ENCODE results near the gene FOXL2.
"Not testable (repeated sequence)": the region's sequence is repeated elsewhere in the genome, so short reads cannot be mapped to it uniquely, and the experiment has no call there.

FOXL2 gene

GRCh38 chr3:138935505-138935862, 11.5 kb downstream of the FOXL2 start:
- TF ChIP-seq CTCF (conservative IDR thresholded peaks at IDR 0.05; ENCODE audit: control insufficient read depth, insufficient read depth, low read depth, low read length): no peak
- DNase-seq (ENCODE audit: low read depth): no peak
- H3K4me3 ChIP-seq (ENCODE audit: control insufficient read depth, low read depth, low read length): no peak overlapping the region

GRCh38 chr3:138933981-138934691, 12.8 kb downstream of the FOXL2 start:
- no peak overlapping the region for H3K4me3 ChIP-seq (ENCODE audit: control insufficient read depth, low read depth, low read length)
- no peak for TF ChIP-seq CTCF (conservative IDR thresholded peaks at IDR 0.05; ENCODE audit: control insufficient read depth, insufficient read depth, low read depth, low read length)
- DNase-seq (ENCODE audit: low read depth): no peak

GRCh38 chr3:138933068-138933668, 13.8 kb downstream of the FOXL2 start:
- H3K4me3 ChIP-seq (ENCODE audit: control insufficient read depth, low read depth, low read length): no peak overlapping the region
- no peak for DNase-seq (ENCODE audit: low read depth)
- TF ChIP-seq CTCF (conservative IDR thresholded peaks at IDR 0.05; ENCODE audit: control insufficient read depth, insufficient read depth, low read depth, low read length): no peak

GRCh38 chr3:138928727-138929372, 18.1 kb downstream of the FOXL2 start:
- no peak for DNase-seq (ENCODE audit: low read depth)
- TF ChIP-seq CTCF (conservative IDR thresholded peaks at IDR 0.05; ENCODE audit: control insufficient read depth, insufficient read depth, low read depth, low read length): no peak
- H3K4me3 ChIP-seq (ENCODE audit: control insufficient read depth, low read depth, low read length): no peak overlapping the region

- TF ChIP-seq CTCF (conservative IDR thresholded peaks at IDR 0.05; ENCODE audit: control insufficient read depth, insufficient read depth, low read depth, low read length): peak; percentile 94
- DNase-seq (ENCODE audit: low read depth): peak; percentile 88
- H3K4me3 ChIP-seq (ENCODE audit: control insufficient read depth, low read depth, low read length): no peak overlapping the region
These were observed 23.4 kb downstream of the FOXL2 start for GRCh38 chr3:138923531-138923994.

GRCh38 chr3:138922400-138922799, 24.5 kb downstream of the FOXL2 start:
- not testable (repeated sequence) for H3K4me3 ChIP-seq (ENCODE audit: control insufficient read depth, low read depth, low read length)
- peak; percentile 16 for TF ChIP-seq CTCF (conservative IDR thresholded peaks at IDR 0.05; ENCODE audit: control insufficient read depth, insufficient read depth, low read depth, low read length)
- DNase-seq (ENCODE audit: low read depth): peak; percentile 49

Measured in fibroblast of mammary gland (primary cell).